Measurements from ENCODE around the gene THAP5. TPM values are rescaled to one million over a fixed set of nuclear protein-coding genes. Genes with fewer than 3 reads are reported as not detected.
A peak's percentile ranks its signal among the peaks of the same experiment; 100 is the strongest.

Gene THAP5
- total RNA-seq, 2 experiments from 2014 or later, result 23.5 to 33.8 TPM

GRCh38 chr7:108529341-108529740, 40.2 kb downstream of the THAP5 start:
- H2AFZ ChIP-seq (ENCODE audit: low read length), result no peak overlapping the region
- no peaks in the 10 kb centered on the region for H3K9me3 ChIP-seq (ENCODE audit: low read length)
- no peak for TF ChIP-seq EZH2phosphoT487 (IDR thresholded peaks at IDR 0.05; ENCODE audit: borderline replicate concordance, low read depth, low read length)
- no peak overlapping the region for H3K4me2 ChIP-seq (ENCODE audit: low read length)
- peaks cover 31% of the 10 kb centered on the region for H3K4me1 ChIP-seq (ENCODE audit: insufficient read depth, low read length, poor library complexity, severe bottlenecking)
- ChIA-PET POLR2A (interaction anchor here (1.3 kb wide), 1 partner anchor 40 kb away, joined by 5 read pairs; no protein-coding TSS in a partner anchor), CTCF (ENCODE audit: unreplicated experiment) (no interaction called here)
- H3K9me2 ChIP-seq (ENCODE audit: insufficient read depth, low read length), result no peaks in the 10 kb centered on the region
- no peak overlapping the region for H3K4me3 ChIP-seq (ENCODE audit: low read depth, low read length, poor library complexity, severe bottlenecking)
- intact Hi-C loops (cut with micrococcal nuclease; ENCODE audit: unreplicated experiment), result no loop called here
- BruUV-seq (replicated peaks), result no TSS peak
- no peak for DNase-seq (ENCODE audit: low spot score)
- H3K36me3 ChIP-seq (ENCODE audit: insufficient read depth, low read length), result no peaks in the 10 kb centered on the region
- H4K20me1 ChIP-seq (ENCODE audit: insufficient read depth, low read length), result no peaks in the 10 kb centered on the region
- H3K27ac ChIP-seq (ENCODE audit: low read depth, low read length, poor library complexity, severe bottlenecking), result no peak overlapping the region
- peaks cover 13% of the 10 kb centered on the region for H3K79me2 ChIP-seq (ENCODE audit: insufficient read depth, low read depth, low read length)

DNA sequence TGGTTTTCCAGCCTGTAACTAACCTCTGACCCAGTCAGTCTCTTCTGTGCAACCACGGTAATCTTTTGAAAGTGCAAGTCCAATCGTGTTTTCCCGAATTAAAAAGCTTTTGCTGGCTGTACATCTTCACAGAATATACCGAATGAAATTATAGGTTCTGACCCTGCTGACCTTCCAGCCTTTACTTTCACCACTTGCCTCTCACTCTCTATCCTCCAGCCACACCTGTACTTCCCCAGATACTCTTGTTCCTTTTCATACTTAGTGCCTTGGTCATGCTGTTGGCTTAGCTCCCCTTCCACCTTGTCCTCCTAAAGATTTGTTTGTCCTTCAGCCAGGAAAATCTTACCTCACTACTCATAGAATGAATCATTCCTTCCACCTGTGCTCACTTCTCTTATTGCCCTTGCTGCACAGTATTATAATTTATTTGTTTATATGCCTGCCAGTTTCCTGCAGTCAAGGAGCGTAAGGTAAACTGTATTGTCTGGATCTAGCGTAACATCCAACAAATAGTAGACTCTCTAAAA, 41.3 kb downstream of the THAP5 start:
- H3K9me2 ChIP-seq (ENCODE audit: insufficient read depth, low read length), result no peaks in the 10 kb centered on the region
- peaks cover 24% of the 10 kb centered on the region for H3K79me2 ChIP-seq (ENCODE audit: insufficient read depth, low read depth, low read length)
- no peaks in the 10 kb centered on the region for H3K36me3 ChIP-seq (ENCODE audit: insufficient read depth, low read length)
- intact Hi-C loops (cut with micrococcal nuclease; ENCODE audit: unreplicated experiment), result no loop called here
- TF ChIP-seq CTCF (conservative IDR thresholded peaks at IDR 0.05; ENCODE audit: low read length), result no peak
- no peak for TF ChIP-seq EZH2phosphoT487 (IDR thresholded peaks at IDR 0.05; ENCODE audit: borderline replicate concordance, low read depth, low read length)
- ChIA-PET CTCF (ENCODE audit: unreplicated experiment) (no interaction called here), POLR2A (interaction anchor here (0.6 to 1.0 kb wide), 3 partner anchors 32 to 246 kb away, joined by 3 to 4 read pairs (median 3); no protein-coding TSS in a partner anchor)
- no peaks in the 10 kb centered on the region for H4K20me1 ChIP-seq (ENCODE audit: insufficient read depth, low read length)
- peaks cover 36% of the 10 kb centered on the region for H3K4me1 ChIP-seq (ENCODE audit: insufficient read depth, low read length, poor library complexity, severe bottlenecking)
- no peak for DNase-seq (ENCODE audit: low spot score)
- H3K4me3 ChIP-seq (ENCODE audit: low read depth, low read length, poor library complexity, severe bottlenecking), result no peak overlapping the region
- peak overlapping the region; percentile 57; the same call in 1 of the 2 replicates for H2AFZ ChIP-seq (ENCODE audit: low read length)
- H3K9me3 ChIP-seq (ENCODE audit: low read length), result no peaks in the 10 kb centered on the region
- no peak overlapping the region for H3K27ac ChIP-seq (ENCODE audit: low read depth, low read length, poor library complexity, severe bottlenecking)
- BruUV-seq (replicated peaks), result no TSS peak
- no peak overlapping the region for H3K4me2 ChIP-seq (ENCODE audit: low read length)

DNA sequence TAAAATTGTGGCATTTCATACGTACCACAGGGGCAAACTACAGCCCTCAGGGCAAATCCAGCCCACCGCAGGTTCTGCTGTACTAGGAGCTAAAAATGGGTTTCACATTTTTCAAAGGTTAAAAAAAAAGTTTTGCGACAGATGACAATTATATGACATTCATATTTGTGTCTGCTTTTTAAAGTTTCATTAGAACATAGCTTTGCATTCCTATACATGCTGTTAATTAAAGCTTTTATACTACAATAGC, 42.8 kb downstream of the THAP5 start:
- POLR2A ChIA-PET, result interaction anchor here (0.8 to 4.3 kb wide), 16 partner anchors 9 to 43 kb away, joined by 3 to 44 read pairs (median 4); partner anchors contain the start of genes DNAJB9 and THAP5

More for the DNA sequence above, 42.8 kb downstream of the THAP5 start:
- Histone ChIP-seq H4K20me1 (ENCODE audit: insufficient read depth, low read length) (no peaks in the 10 kb centered on the region), H3K9me2 (ENCODE audit: insufficient read depth, low read length) (no peaks in the 10 kb centered on the region), H3K4me2 (ENCODE audit: low read length) (peak overlapping the region; percentile 90), H3K4me3 (ENCODE audit: low read depth, low read length, poor library complexity, severe bottlenecking) (peak overlapping the region; percentile 84), H2AFZ (ENCODE audit: low read length) (peak overlapping the region; percentile 57; the same call in 1 of the 2 replicates), H3K9me3 (ENCODE audit: low read length) (no peaks in the 10 kb centered on the region), H3K79me2 (ENCODE audit: insufficient read depth, low read depth, low read length) (peaks cover 38% of the 10 kb centered on the region), H3K27ac (ENCODE audit: low read depth, low read length, poor library complexity, severe bottlenecking) (peak overlapping the region; percentile 73), H3K4me1 (ENCODE audit: insufficient read depth, low read length, poor library complexity, severe bottlenecking) (peaks cover 34% of the 10 kb centered on the region), H3K36me3 (ENCODE audit: insufficient read depth, low read length) (0 out of 2 replicates have a peak, but pooled peaks cover 2% of the 10 kb centered on the region)
- TF ChIP-seq EZH2phosphoT487 (IDR thresholded peaks at IDR 0.05; ENCODE audit: borderline replicate concordance, low read depth, low read length) (no peak), CTCF (conservative IDR thresholded peaks at IDR 0.05; ENCODE audit: low read length) (no peak)
- DNase-seq (ENCODE audit: low spot score), result no peak
- CTCF ChIA-PET (ENCODE audit: unreplicated experiment), result interaction anchor here (0.7 kb wide), 1 partner anchor 25 kb away, joined by 4 read pairs; no protein-coding TSS in a partner anchor
- intact Hi-C loops (cut with micrococcal nuclease; ENCODE audit: unreplicated experiment), result loop anchor here (1.0 to 2.0 kb wide), 2 partner anchors 24 to 43 kb away; partner anchors contain the start of genes DNAJB9 and THAP5
- BruUV-seq (replicated peaks), result TSS peak; percentile 99
